ENCODE measurements around the gene PEX12.

GRCh38 chr17:35612924-35613521 is 34.7 kb upstream of the PEX12 start:
- TF ChIP-seq, protein P1, sequence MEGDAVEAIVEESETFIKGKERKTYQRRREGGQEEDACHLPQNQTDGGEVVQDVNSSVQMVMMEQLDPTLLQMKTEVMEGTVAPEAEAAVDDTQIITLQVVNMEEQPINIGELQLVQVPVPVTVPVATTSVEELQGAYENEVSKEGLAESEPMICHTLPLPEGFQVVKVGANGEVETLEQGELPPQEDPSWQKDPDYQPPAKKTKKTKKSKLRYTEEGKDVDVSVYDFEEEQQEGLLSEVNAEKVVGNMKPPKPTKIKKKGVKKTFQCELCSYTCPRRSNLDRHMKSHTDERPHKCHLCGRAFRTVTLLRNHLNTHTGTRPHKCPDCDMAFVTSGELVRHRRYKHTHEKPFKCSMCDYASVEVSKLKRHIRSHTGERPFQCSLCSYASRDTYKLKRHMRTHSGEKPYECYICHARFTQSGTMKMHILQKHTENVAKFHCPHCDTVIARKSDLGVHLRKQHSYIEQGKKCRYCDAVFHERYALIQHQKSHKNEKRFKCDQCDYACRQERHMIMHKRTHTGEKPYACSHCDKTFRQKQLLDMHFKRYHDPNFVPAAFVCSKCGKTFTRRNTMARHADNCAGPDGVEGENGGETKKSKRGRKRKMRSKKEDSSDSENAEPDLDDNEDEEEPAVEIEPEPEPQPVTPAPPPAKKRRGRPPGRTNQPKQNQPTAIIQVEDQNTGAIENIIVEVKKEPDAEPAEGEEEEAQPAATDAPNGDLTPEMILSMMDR (IDR thresholded peaks at IDR 0.05; ENCODE audit: low read length) = peak; percentile 66
- TF ChIP-seq EZH2 (optimal IDR thresholded peaks at IDR 0.05; ENCODE audit: low read depth, low read length) = no peak
